ENCODE data around the gene GFOD2. TPM values are rescaled to one million over a fixed set of nuclear protein-coding genes. Genes with fewer than 3 reads are reported as not detected.
A peak's percentile ranks its signal among the peaks of the same experiment; 100 is the strongest.

The GFOD2 gene
- total RNA-seq, 4 donors from 2014 or later, result 8.9 to 15.4 (median 11.6) TPM

DNA sequence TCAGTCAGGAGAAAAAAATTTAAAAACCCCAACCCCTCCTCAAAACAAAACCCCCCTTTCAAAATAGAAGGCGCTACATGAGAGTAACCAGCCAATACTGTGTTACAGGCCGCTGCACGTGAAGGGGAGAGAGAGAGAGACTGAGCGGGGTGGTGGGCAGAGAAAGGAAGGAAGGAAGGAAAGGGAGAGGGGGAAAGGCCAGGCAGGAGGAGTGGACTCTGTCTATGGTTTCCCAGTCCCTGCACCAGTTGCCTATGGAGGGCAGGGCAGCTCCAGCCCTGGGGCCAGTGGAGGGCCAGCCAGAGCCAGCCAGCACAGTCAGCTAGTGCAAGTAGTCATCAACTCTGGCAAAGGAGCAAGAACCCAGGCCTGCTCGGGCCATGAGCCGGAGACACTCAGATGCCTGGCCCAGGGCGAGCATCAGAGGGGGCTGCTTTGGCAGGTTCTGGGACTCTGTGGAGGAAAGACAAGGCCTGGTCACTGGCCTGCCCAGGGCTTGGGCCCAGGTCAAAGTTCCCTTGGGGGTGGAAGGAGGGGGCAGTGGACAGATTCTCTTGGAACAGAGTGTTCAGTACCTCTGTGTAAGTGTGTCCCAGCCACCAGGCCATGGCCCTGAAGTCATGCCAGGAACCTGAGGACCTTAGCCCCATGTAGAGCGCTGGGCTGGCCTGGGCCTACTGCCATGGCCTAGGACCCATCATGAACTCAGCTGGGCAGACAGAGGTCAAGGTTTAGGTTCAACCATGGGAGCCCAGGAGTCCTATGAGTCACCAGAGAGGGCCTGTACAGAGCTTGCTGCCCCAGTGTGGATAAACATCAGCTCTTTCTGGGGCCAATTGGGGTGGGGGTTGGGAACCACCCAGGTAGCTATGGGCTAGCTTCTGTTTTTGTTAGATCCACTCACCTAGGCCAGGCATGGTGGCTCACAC, 7.3 kb upstream of the GFOD2 start:
- DNase-seq (no peak), ATAC-seq (peak in 1 of 2 donors; percentile 24)
- intact Hi-C loops (cut with DNase I; ENCODE audit: low total_unique reads) (no loop called here), in situ Hi-C loops (cut with MboI; ENCODE audit: low sequenced_read_pairs in 4 of 4) (no loop called here)
- TF ChIP-seq, protein P1, sequence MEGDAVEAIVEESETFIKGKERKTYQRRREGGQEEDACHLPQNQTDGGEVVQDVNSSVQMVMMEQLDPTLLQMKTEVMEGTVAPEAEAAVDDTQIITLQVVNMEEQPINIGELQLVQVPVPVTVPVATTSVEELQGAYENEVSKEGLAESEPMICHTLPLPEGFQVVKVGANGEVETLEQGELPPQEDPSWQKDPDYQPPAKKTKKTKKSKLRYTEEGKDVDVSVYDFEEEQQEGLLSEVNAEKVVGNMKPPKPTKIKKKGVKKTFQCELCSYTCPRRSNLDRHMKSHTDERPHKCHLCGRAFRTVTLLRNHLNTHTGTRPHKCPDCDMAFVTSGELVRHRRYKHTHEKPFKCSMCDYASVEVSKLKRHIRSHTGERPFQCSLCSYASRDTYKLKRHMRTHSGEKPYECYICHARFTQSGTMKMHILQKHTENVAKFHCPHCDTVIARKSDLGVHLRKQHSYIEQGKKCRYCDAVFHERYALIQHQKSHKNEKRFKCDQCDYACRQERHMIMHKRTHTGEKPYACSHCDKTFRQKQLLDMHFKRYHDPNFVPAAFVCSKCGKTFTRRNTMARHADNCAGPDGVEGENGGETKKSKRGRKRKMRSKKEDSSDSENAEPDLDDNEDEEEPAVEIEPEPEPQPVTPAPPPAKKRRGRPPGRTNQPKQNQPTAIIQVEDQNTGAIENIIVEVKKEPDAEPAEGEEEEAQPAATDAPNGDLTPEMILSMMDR (IDR thresholded peaks at IDR 0.05 in 4 of 5, conservative IDR thresholded peaks at IDR 0.05 in 1 of 5), result no peak
- no peak for TF ChIP-seq POLR2A (IDR thresholded peaks at IDR 0.05)
- Histone ChIP-seq H3K9me3 (no peaks in the 10 kb centered on the region), H3K4me3 (no peak overlapping the region), H3K27ac (no peak overlapping the region), H3K36me3 (peaks cover 0 to 64% of the 10 kb centered on the region in 2 donors), H3K27me3 (no peaks in the 10 kb centered on the region), H3K4me1 (no peaks in the 10 kb centered on the region)

DNA sequence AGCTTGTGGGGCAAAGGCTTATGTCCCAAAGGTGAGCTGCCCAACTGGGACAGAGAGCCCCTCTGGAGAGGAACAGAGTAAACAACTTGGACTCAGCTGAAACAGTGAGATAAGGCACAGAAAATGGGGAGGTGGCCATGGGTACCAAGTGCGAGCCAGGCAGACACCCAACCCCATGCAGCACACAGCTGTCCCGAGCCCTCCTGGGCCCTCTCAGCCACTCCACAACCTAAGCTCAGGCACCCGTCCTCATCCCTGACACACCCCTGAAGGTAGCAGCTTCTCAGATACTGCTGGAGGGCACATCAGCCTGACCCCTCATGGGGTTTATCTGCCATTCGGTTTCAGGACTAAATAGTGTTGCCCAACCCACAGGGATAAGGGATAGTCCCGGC, 4.8 kb upstream of the GFOD2 start:
- peaks cover 6 to 13% of the 10 kb centered on the region in 2 donors for H3K4me1 ChIP-seq
- H3K9me3 ChIP-seq, result no peaks in the 10 kb centered on the region
- no peaks in the 10 kb centered on the region for H3K27me3 ChIP-seq
- no peak overlapping the region for H3K27ac ChIP-seq
- in situ Hi-C loops (cut with MboI; ENCODE audit: low sequenced_read_pairs in 4 of 4), result no loop called here
- no peak overlapping the region for H3K4me3 ChIP-seq
- peaks cover 0 to 41% of the 10 kb centered on the region in 2 donors for H3K36me3 ChIP-seq
- ATAC-seq (no peak), DNase-seq (peak in 1 of 2 donors; percentile 6)
- intact Hi-C loops (cut with DNase I; ENCODE audit: low total_unique reads), result no loop called here
- TF ChIP-seq, protein P1 (IDR thresholded peaks at IDR 0.05 in 4 of 5, conservative IDR thresholded peaks at IDR 0.05 in 1 of 5), result no peak
- no peak for TF ChIP-seq POLR2A (IDR thresholded peaks at IDR 0.05)

DNA sequence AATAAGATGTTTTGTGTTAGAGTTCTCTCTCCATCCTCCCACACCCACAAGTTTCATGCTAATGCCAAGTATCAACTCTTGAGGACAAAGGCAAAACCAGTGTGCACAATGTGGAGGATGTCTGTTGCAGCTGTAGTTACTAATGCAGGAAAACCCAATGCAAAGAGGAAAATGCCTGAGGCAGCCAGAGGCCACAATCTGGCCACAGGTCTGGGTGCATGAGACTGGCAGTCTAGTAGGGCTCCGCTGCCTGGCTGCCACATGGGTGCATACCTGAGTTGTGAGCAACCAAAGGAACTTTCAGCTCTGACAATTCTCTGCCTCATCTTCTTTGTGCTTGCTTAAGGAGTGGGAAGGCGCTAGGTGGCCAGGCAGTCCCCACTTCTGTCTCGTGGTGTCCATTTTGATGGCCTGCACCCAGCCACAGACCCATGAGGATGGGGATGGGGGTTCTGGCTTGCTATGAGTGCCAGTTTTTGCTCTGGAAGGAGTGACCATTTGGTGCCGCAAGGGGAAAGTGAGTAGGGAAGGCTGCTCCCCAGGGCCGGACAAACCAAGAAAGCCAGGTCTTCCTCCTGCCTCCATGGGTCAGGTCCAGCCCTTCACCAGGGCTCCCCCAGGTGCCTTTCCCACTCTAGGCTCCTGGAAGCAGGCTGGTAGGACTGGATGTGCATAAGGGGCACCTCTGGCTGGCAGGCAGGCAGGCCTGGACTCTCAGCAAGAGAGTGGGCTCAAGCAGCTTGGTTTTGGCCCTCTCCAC, 4.2 kb upstream of the GFOD2 start:
- DNase-seq (peak in 1 of 2 donors; percentile 3), ATAC-seq (no peak)
- H3K4me1 ChIP-seq, result peaks cover 10 to 19% of the 10 kb centered on the region in 2 donors
- no peak for TF ChIP-seq POLR2A (IDR thresholded peaks at IDR 0.05)
- TF ChIP-seq, protein P1 (IDR thresholded peaks at IDR 0.05 in 4 of 5, conservative IDR thresholded peaks at IDR 0.05 in 1 of 5), result no peak
- intact Hi-C loops (cut with DNase I; ENCODE audit: low total_unique reads) (no loop called here), in situ Hi-C loops (cut with MboI; ENCODE audit: low sequenced_read_pairs in 4 of 4) (no loop called here)
- no peaks in the 10 kb centered on the region for H3K27me3 ChIP-seq
- no peak overlapping the region for H3K4me3 ChIP-seq
- no peaks in the 10 kb centered on the region for H3K9me3 ChIP-seq
- no peak overlapping the region for H3K27ac ChIP-seq
- H3K36me3 ChIP-seq, result peaks cover 0 to 35% of the 10 kb centered on the region in 2 donors

DNA sequence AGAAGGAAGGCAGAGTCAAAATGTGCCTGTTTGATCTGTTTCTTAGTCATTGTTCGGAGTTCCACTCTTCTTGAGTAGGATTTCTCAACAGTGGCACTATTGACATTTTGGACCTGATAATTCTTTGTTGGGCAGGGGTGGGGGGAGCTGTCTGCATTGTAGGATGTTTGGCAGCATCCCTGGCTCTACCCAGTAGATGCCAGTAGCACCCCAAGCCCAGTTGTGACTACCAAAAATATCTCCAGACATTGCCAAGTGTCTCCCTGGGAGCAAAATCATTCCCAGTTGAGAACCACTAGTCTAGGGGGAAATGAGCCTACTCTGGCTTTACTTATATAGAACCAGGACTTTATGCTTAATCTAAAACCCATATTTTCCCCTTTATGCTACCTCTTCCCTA, 1.1 kb upstream of the GFOD2 start:
- peak in 1 of 2 donors; percentile 9 for DNase-seq
- H3K27me3 ChIP-seq, result no peaks in the 10 kb centered on the region
- in situ Hi-C loops (cut with MboI; ENCODE audit: low sequenced_read_pairs in 4 of 4), result no loop called here
- intact Hi-C loops (cut with DNase I; ENCODE audit: low total_unique reads), result no loop called here
- H3K9me3 ChIP-seq, result no peaks in the 10 kb centered on the region
- TF ChIP-seq, protein P1 (IDR thresholded peaks at IDR 0.05 in 4 of 5, conservative IDR thresholded peaks at IDR 0.05 in 1 of 5), result no peak
- TF ChIP-seq POLR2A (IDR thresholded peaks at IDR 0.05), result no peak
- H3K27ac ChIP-seq, result peak overlapping the region; percentile 90 to 97 (median 93)
- H3K36me3 ChIP-seq, result peaks cover 0 to 8% of the 10 kb centered on the region in 2 donors
- H3K4me3 ChIP-seq, result peak overlapping the region in 3 of 4 donors; percentile 80 to 96 (median 95)
- H3K4me1 ChIP-seq, result peaks cover 16 to 28% of the 10 kb centered on the region in 2 donors
- ATAC-seq, result no peak

All from gastrocnemius medialis (tissue), 4 donors.